Measurements from ENCODE around the gene OR5I1. TPM values are rescaled to one million over a fixed set of nuclear protein-coding genes. Genes with fewer than 3 reads are reported as not detected.

The OR5I1 gene
- total and polyA plus RNA-seq, 2 of the 4 experiments (the other 2 are of a cell fraction), result not detected

DNA sequence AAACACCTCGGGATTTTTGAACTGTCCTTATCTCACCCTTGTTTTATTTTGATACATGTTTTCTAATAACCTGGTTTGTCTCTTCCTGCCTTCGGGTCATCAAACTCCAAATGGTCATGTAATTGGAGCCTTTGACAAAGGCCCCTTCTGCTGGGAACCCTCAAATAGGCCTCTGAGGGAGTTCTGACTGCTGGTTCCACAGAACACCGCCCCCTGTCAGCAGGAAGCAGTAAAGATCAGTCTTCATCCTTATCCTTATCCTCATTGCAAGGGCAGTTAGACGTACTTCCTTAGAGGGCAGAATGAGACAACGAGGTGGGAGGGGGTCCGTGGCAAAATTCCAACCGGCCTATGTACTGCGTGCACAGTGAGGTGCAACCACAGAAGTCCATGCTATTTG, 41.0 kb downstream of the OR5I1 start:
- ATAC-seq (ENCODE audit: low read depth), result no peak
- H2AFZ ChIP-seq (replicated peaks; ENCODE audit: low read length, poor library complexity), result no peak overlapping the region
- H3K14ac ChIP-seq (replicated peaks; ENCODE audit: low read depth, low read length), result no peak overlapping the region
- H4K91ac ChIP-seq (ENCODE audit: insufficient read depth, low read depth, low read length), result no peak overlapping the region
- ChIA-PET CTCF (no interaction called here), POLR2A (ENCODE audit: unreplicated experiment) (no interaction called here)
- intact Hi-C loops (cut with micrococcal nuclease), result no loop called here
- no peak overlapping the region for H2BK120ac ChIP-seq (ENCODE audit: low read depth, low read length)
- TF ChIP-seq, protein P1, sequence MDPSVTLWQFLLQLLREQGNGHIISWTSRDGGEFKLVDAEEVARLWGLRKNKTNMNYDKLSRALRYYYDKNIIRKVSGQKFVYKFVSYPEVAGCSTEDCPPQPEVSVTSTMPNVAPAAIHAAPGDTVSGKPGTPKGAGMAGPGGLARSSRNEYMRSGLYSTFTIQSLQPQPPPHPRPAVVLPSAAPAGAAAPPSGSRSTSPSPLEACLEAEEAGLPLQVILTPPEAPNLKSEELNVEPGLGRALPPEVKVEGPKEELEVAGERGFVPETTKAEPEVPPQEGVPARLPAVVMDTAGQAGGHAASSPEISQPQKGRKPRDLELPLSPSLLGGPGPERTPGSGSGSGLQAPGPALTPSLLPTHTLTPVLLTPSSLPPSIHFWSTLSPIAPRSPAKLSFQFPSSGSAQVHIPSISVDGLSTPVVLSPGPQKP (IDR thresholded peaks at IDR 0.05; ENCODE audit: borderline replicate concordance, low read depth, low read length), result no peak
- TF ChIP-seq RFX5 (IDR thresholded peaks at IDR 0.05; ENCODE audit: low read depth, low read length) (no peak), NFE2L2 (IDR thresholded peaks at IDR 0.05; ENCODE audit: low read depth, low read length) (no peak), MAZ (IDR thresholded peaks at IDR 0.05; ENCODE audit: borderline replicate concordance, low read depth, low read length) (no peak), BHLHE40 (IDR thresholded peaks at IDR 0.05; ENCODE audit: low read depth, low read length) (no peak), SMC3 (IDR thresholded peaks at IDR 0.05; ENCODE audit: low read depth, low read length) (no peak), CHD1 (IDR thresholded peaks at IDR 0.05; ENCODE audit: low read depth, low read length) (no peak), MXI1 (IDR thresholded peaks at IDR 0.05; ENCODE audit: borderline replicate concordance, low read depth, low read length) (no peak), CEBPB (IDR thresholded peaks at IDR 0.05; ENCODE audit: low read depth, low read length) (no peak), RCOR1 (IDR thresholded peaks at IDR 0.05; ENCODE audit: insufficient replicate concordance, low read length) (no peak), MAFK (IDR thresholded peaks at IDR 0.05; ENCODE audit: low read depth, low read length) (no peak), RAD21 (IDR thresholded peaks at IDR 0.05; ENCODE audit: low read length) (no peak), POLR2A (IDR thresholded peaks at IDR 0.05; ENCODE audit: low read depth, low read length) (no peak), FOS (IDR thresholded peaks at IDR 0.05; ENCODE audit: low read depth, low read length) (no peak)
- TF ChIP-seq, protein P2, sequence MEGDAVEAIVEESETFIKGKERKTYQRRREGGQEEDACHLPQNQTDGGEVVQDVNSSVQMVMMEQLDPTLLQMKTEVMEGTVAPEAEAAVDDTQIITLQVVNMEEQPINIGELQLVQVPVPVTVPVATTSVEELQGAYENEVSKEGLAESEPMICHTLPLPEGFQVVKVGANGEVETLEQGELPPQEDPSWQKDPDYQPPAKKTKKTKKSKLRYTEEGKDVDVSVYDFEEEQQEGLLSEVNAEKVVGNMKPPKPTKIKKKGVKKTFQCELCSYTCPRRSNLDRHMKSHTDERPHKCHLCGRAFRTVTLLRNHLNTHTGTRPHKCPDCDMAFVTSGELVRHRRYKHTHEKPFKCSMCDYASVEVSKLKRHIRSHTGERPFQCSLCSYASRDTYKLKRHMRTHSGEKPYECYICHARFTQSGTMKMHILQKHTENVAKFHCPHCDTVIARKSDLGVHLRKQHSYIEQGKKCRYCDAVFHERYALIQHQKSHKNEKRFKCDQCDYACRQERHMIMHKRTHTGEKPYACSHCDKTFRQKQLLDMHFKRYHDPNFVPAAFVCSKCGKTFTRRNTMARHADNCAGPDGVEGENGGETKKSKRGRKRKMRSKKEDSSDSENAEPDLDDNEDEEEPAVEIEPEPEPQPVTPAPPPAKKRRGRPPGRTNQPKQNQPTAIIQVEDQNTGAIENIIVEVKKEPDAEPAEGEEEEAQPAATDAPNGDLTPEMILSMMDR (conservative IDR thresholded peaks at IDR 0.05; ENCODE audit: low read depth, low read length), result no peak
- TF ChIP-seq, protein P3, sequence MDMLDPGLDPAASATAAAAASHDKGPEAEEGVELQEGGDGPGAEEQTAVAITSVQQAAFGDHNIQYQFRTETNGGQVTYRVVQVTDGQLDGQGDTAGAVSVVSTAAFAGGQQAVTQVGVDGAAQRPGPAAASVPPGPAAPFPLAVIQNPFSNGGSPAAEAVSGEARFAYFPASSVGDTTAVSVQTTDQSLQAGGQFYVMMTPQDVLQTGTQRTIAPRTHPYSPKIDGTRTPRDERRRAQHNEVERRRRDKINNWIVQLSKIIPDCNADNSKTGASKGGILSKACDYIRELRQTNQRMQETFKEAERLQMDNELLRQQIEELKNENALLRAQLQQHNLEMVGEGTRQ (IDR thresholded peaks at IDR 0.05; ENCODE audit: low read depth, low read length), result no peak
- no peaks in the 10 kb centered on the region for H3K4me1 ChIP-seq (ENCODE audit: control insufficient read depth, insufficient read depth, low read length)
- H2AK5ac ChIP-seq (ENCODE audit: low read depth, low read length), result no peak overlapping the region
- no peaks in the 10 kb centered on the region for H4K20me1 ChIP-seq (ENCODE audit: insufficient read depth, low read length)
- H3K9me1 ChIP-seq (ENCODE audit: insufficient read depth, low read length), result no peaks in the 10 kb centered on the region
- H4K8ac ChIP-seq (ENCODE audit: low read depth in 2 of 2, low read length in 2 of 2), result no peak overlapping the region
- peaks cover 7% of the 10 kb centered on the region for H3K9me3 ChIP-seq (ENCODE audit: control insufficient read depth, insufficient read depth, low read length)
- no peak overlapping the region for H4K5ac ChIP-seq (ENCODE audit: low read depth, low read length)
- no peaks in the 10 kb centered on the region for H3K79me1 ChIP-seq (ENCODE audit: low read depth in 1 of 2, low read length in 2 of 2)
- no peak overlapping the region for H3K23ac ChIP-seq (ENCODE audit: low read depth, low read length)
- H3K4ac ChIP-seq (ENCODE audit: low read depth, low read length), result no peak overlapping the region
- no peak overlapping the region for H2BK5ac ChIP-seq (ENCODE audit: low read depth, low read length, poor library complexity, severe bottlenecking)
- H3K9ac ChIP-seq (ENCODE audit: low read depth, low read length), result no peak overlapping the region
- H3K36me3 ChIP-seq (ENCODE audit: control insufficient read depth, insufficient read depth, low read length), result no peaks in the 10 kb centered on the region
- no peak overlapping the region for H3K27ac ChIP-seq (ENCODE audit: insufficient read depth, low read length)
- in situ Hi-C loops (cut with MboI; ENCODE audit: low sequenced_read_pairs), result no loop called here
- WGBS, 2 experiments (ENCODE audit: extremely low coverage in 2 of 2, insufficient read length in 1 of 2), result no CpG with 5 or more reads among the region's 8 CpGs
- no peak overlapping the region for H2BK15ac ChIP-seq (ENCODE audit: low read depth, low read length)
- DNase-seq, result no peak
- H3K27me3 ChIP-seq (ENCODE audit: control insufficient read depth, insufficient read depth, low read length), result no peaks in the 10 kb centered on the region
- no peak overlapping the region for H3K18ac ChIP-seq (ENCODE audit: low read depth, low read length)
- dilution Hi-C loops (cut with HindIII; ENCODE audit: low sequenced_read_pairs, unreplicated experiment), result no loop called here
- no peak overlapping the region for H2AK9ac ChIP-seq (replicated peaks; ENCODE audit: low read depth, low read length, poor library complexity)
- no peak overlapping the region for H3K4me2 ChIP-seq (ENCODE audit: low read depth, low read length)
- no TSS peak for BruUV-seq (replicated peaks)
- no peak overlapping the region for H3K56ac ChIP-seq (ENCODE audit: extremely low read depth, insufficient read depth, low read length)
- no peak overlapping the region for H2BK20ac ChIP-seq (ENCODE audit: low read depth, low read length)
- H3K4me3 ChIP-seq (ENCODE audit: insufficient read depth, low read depth, low read length), result no peak overlapping the region
